Measurements from ENCODE around the gene SLC38A10. TPM values are rescaled to one million over a fixed set of nuclear protein-coding genes. Genes with fewer than 3 reads are reported as not detected.

SLC38A10 gene
- total RNA-seq, 1 experiment from 2014 or later, result 121 TPM

DNA sequence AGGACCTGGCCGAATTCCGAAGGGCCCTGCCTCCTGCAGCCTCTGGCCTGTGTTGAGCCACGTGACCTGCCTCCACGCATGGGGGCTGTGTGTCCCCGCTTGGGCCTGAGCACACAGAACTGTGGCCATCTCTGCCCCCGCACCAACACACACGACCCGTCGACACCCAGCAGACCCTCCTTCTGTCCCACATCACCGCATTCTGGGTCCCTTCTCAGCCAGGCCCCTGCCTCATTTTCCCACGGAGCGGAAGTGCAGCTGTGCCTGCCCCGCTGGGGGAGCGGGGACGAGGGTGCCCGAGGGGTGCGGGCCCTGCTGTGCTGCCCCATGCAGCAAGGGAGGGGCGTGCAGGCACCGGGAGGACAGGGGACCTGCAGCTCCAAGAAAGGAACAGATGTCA lies 37.6 kb downstream of the SLC38A10 start:
- CTCF ChIA-PET, result no interaction called here
- no peaks in the 10 kb centered on the region for H3K4me1 Mint-ChIP-seq (ENCODE audit: low read depth, unreplicated experiment)
- H3K4me3 Mint-ChIP-seq (ENCODE audit: low read depth, unreplicated experiment), result no peak overlapping the region
- no peaks in the 10 kb centered on the region for H3K9me3 Mint-ChIP-seq (ENCODE audit: low read depth, unreplicated experiment)
- no peaks in the 10 kb centered on the region for H3K27me3 Mint-ChIP-seq (ENCODE audit: unreplicated experiment)
- TF ChIP-seq CTCF (IDR thresholded peaks at IDR 0.05; ENCODE audit: unreplicated experiment), result no peak
- H3K27ac Mint-ChIP-seq (ENCODE audit: unreplicated experiment), result no peak overlapping the region
- DNase-seq, result no peak
- no TSS peak for BruUV-seq (replicated peaks)
- peaks cover 56% of the 10 kb centered on the region for H3K36me3 Mint-ChIP-seq (ENCODE audit: insufficient read depth, unreplicated experiment)
- intact Hi-C loops (cut with micrococcal nuclease; ENCODE audit: unreplicated experiment), result no loop called here

- no peak overlapping the region for H3K4me3 Mint-ChIP-seq (ENCODE audit: low read depth, unreplicated experiment)
- no peaks in the 10 kb centered on the region for H3K4me1 Mint-ChIP-seq (ENCODE audit: low read depth, unreplicated experiment)
- H3K9me3 Mint-ChIP-seq (ENCODE audit: low read depth, unreplicated experiment), result no peaks in the 10 kb centered on the region
- no peak overlapping the region for H3K27ac Mint-ChIP-seq (ENCODE audit: unreplicated experiment)
- no TSS peak for BruUV-seq (replicated peaks)
- intact Hi-C loops (cut with micrococcal nuclease; ENCODE audit: unreplicated experiment), result no loop called here
- H3K27me3 Mint-ChIP-seq (ENCODE audit: unreplicated experiment), result no peaks in the 10 kb centered on the region
- CTCF ChIA-PET, result interaction anchor here (0.6 kb wide), 1 partner anchor 307 kb away, joined by 3 read pairs; no protein-coding TSS in a partner anchor
- no peak for DNase-seq
- peaks cover 54% of the 10 kb centered on the region for H3K36me3 Mint-ChIP-seq (ENCODE audit: insufficient read depth, unreplicated experiment)
- TF ChIP-seq CTCF (IDR thresholded peaks at IDR 0.05; ENCODE audit: unreplicated experiment), result no peak
Observed at GRCh38 chr17:81256616-81257015, 38.5 kb downstream of the SLC38A10 start.

DNA sequence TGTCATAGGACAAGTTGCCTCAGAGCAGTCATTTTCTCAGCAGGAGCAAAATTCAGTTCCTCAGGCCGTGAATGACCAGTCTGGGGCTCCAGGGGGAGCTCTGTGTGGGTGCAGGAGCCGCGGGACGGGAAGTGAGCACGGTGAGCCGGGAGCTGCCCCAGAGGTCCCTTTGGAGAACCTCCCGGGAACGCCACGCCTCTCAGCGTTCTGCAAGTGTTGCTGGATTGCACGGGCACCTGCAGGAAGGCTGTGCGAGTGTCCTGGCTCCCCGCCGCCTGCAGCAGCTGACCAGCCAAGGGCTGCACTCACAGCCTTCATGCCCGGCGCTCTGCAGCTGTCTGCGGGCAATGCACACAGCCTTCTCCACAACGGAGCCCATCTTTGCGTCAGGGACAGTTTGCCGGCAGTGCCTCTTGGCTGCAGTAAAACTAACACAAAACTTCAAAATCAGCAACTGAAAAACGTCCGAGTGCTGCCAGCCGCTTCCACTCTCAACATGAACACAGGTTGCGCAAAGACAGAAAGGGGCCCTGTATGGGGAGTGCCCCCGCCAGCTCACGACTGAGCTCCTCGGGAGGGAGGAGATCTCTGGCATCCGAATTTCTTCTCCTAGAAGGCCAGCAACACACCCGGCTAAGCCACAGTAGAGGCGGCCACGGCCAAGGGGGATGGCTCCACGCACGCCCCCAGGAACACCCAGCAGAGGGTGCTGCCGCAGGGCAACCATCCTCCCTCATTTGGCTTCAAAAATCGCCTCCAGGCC lies 40.0 kb downstream of the SLC38A10 start:
- no TSS peak for BruUV-seq (replicated peaks)
- peak; percentile 54 for DNase-seq
- no peak overlapping the region for H3K4me3 Mint-ChIP-seq (ENCODE audit: low read depth, unreplicated experiment)
- no peaks in the 10 kb centered on the region for H3K9me3 Mint-ChIP-seq (ENCODE audit: low read depth, unreplicated experiment)
- TF ChIP-seq CTCF (IDR thresholded peaks at IDR 0.05; ENCODE audit: unreplicated experiment), result peak; percentile 35
- no peaks in the 10 kb centered on the region for H3K27me3 Mint-ChIP-seq (ENCODE audit: unreplicated experiment)
- CTCF ChIA-PET, result interaction anchor here (1.0 kb wide), 2 partner anchors 228 to 230 kb away, joined by 3 to 4 read pairs; no protein-coding TSS in a partner anchor
- H3K4me1 Mint-ChIP-seq (ENCODE audit: low read depth, unreplicated experiment), result no peaks in the 10 kb centered on the region
- no peak overlapping the region for H3K27ac Mint-ChIP-seq (ENCODE audit: unreplicated experiment)
- intact Hi-C loops (cut with micrococcal nuclease; ENCODE audit: unreplicated experiment), result loop anchor here (5.0 kb wide), 1 partner anchor 227 kb away; no protein-coding TSS in a partner anchor
- H3K36me3 Mint-ChIP-seq (ENCODE audit: insufficient read depth, unreplicated experiment), result peaks cover 64% of the 10 kb centered on the region

GRCh38 chr17:81253358-81254131 lies 41.6 kb downstream of the SLC38A10 start:
- Mint-ChIP-seq H3K27me3 (ENCODE audit: unreplicated experiment) (no peaks in the 10 kb centered on the region), H3K27ac (ENCODE audit: unreplicated experiment) (peak overlapping the region; percentile 33), H3K36me3 (ENCODE audit: insufficient read depth, unreplicated experiment) (peaks cover 68% of the 10 kb centered on the region), H3K4me1 (ENCODE audit: low read depth, unreplicated experiment) (no peaks in the 10 kb centered on the region), H3K9me3 (ENCODE audit: low read depth, unreplicated experiment) (no peaks in the 10 kb centered on the region), H3K4me3 (ENCODE audit: low read depth, unreplicated experiment) (no peak overlapping the region)
- DNase-seq, result peak; percentile 55
- CTCF ChIA-PET, result interaction anchor here (1.0 to 1.1 kb wide), 2 partner anchors 231 to 284 kb away, joined by 3 to 4 read pairs; no protein-coding TSS in a partner anchor
- intact Hi-C loops (cut with micrococcal nuclease; ENCODE audit: unreplicated experiment), result loop anchor here (5.0 kb wide), 1 partner anchor 229 kb away; no protein-coding TSS in a partner anchor
- BruUV-seq (replicated peaks), result no TSS peak
- peak; percentile 85 for TF ChIP-seq CTCF (IDR thresholded peaks at IDR 0.05; ENCODE audit: unreplicated experiment)

Data from Calu3 (cell line).